Upper lobe of left lung (tissue), 6 donors: ENCODE measurements around the gene PPP1R26. TPM values are rescaled to one million over a fixed set of nuclear protein-coding genes. Genes with fewer than 3 reads are reported as not detected.

ENCODE experiments used
- ATAC-seq, 2 donors: fragments of 200-7000 bp; cut with Tn5 transposase; one replicate each; pipeline ENCODE4 v1.9.1; 2022; ENCODE audit warnings: mild to moderate bottlenecking in 2 of 2, moderate library complexity in 2 of 2; ENCODE audit not compliant: low FRiP score in 2 of 2
- DNase-seq, 2 donors: peaks; one replicate each; pipeline ENCODE4 v3.0.0-alpha.2; 2019 to 2020
- H3K27ac ChIP-seq, 4 donors: fragments of 200-600 bp; sonication (generic); one replicate each; pipeline ENCODE4 v1.5.1; 2016 to 2019
- H3K27me3 ChIP-seq, 4 donors: fragments of 200-600 bp; sonication (generic); one replicate each; pipeline ENCODE4 v1.5.1; 2017 to 2019
- H3K36me3 ChIP-seq, 4 donors: fragments of 200-600 bp; sonication (generic); one replicate each; pipeline ENCODE4 v1.5.1; 2016 to 2019
- H3K4me1 ChIP-seq, 4 donors: fragments of 200-600 bp; sonication (generic); one replicate each; pipeline ENCODE4 v1.5.1; 2018 to 2019
- H3K4me3 ChIP-seq, 4 donors: fragments of 200-600 bp; sonication (generic); one replicate each; pipeline ENCODE4 v1.5.1; 2017 to 2019; ENCODE audit warnings: mild to moderate bottlenecking in 2 of 4, moderate library complexity in 1 of 4
- H3K9me3 ChIP-seq, 4 donors: fragments of 200-600 bp; sonication (generic); one replicate each; pipeline ENCODE4 v1.5.1; 2018 to 2019
- CTCF ChIP-seq, 6 experiments: fragments of 450-650 bp in 4 of 6; fragments of 200-600 bp in 2 of 6; sonication (generic) in 2 of 6; IDR thresholded peaks; one replicate each; pipeline ENCODE4 v1.5.1; 2016 to 2019; ENCODE audit warnings: antibody characterized with exemption in 6 of 6
- EP300 ChIP-seq, 4 donors: sonication (generic); formaldehyde crosslinking; IDR thresholded peaks; one replicate each; pipeline ENCODE4 v1.5.1; 2017; ENCODE audit warnings: antibody characterized with exemption in 4 of 4, control low read depth in 2 of 4
- POLR2A ChIP-seq, 4 donors: fragments of 450-650 bp; IDR thresholded peaks; one replicate each; pipeline ENCODE4 v1.5.1; 2016 to 2017; ENCODE audit warnings: antibody characterized with exemption in 4 of 4, mild to moderate bottlenecking in 2 of 4
- POLR2AphosphoS5 ChIP-seq, 2 donors: sonication (generic); formaldehyde crosslinking; IDR thresholded peaks; one replicate each; pipeline ENCODE4 v1.5.1; 2017; ENCODE audit warnings: antibody characterized with exemption in 2 of 2
- WGBS, 2 donors: methylation state at CpG; one replicate each; pipeline ENCODE4 v1.1.5; 2017 to 2018; 5-methylcytosine and 5-hydroxymethylcytosine counted together
- total RNA-seq, 6 donors: library from RNA; depleted of rRNA in 4 of 6; stranded (reverse); fragments of >200 nt in 4 of 6; gene quantifications; one replicate each; pipeline versions ENCODE4 v1.1.0 to v1.2.1, GENCODE V29; 2016 to 2021
- donor health status: DM: no; HTN: no; CAD: no; lungs with moderate emphysema.
- donor health status: DM: no; HTN: yes; CAD: no; lungs with severe emphysema.

Gene PPP1R26
- total RNA-seq, 6 donors from 2014 or later = 25.6 to 48.6 (median 33.8) TPM

- Histone ChIP-seq H3K9me3 (no peaks in the 10 kb centered on the region), H3K4me3 (no peak overlapping the region), H3K36me3 (peaks cover 6 to 60% (median 51%) of the 10 kb centered on the region in 4 donors), H3K4me1 (no peaks in the 10 kb centered on the region), H3K27me3 (no peaks in the 10 kb centered on the region), H3K27ac (no peak overlapping the region)
- 94 to 96% methylated on average over 17 of the region's 17 CpGs for WGBS, 2 donors
- TF ChIP-seq POLR2AphosphoS5 (IDR thresholded peaks at IDR 0.05) (no peak), CTCF (IDR thresholded peaks at IDR 0.05) (no peak), EP300 (IDR thresholded peaks at IDR 0.05) (no peak), POLR2A (IDR thresholded peaks at IDR 0.05) (no peak)
- ATAC-seq (no peak), DNase-seq (no peak)
Observed at GRCh38 chr9:135488527-135488926, 8.9 kb downstream of the PPP1R26 start.

GRCh38 chr9:135489188-135489906 is 9.8 kb downstream of the PPP1R26 start:
- H3K27ac ChIP-seq = no peak overlapping the region
- DNase-seq (no peak), ATAC-seq (peak in 1 of 2 donors; percentile 24)
- 91 to 93% methylated on average over 12 to 18 of the region's 18 CpGs for WGBS, 2 donors
- no peaks in the 10 kb centered on the region for H3K27me3 ChIP-seq
- no peak for TF ChIP-seq EP300 (IDR thresholded peaks at IDR 0.05)
- TF ChIP-seq POLR2AphosphoS5 (IDR thresholded peaks at IDR 0.05) = no peak
- no peak for TF ChIP-seq CTCF (IDR thresholded peaks at IDR 0.05)
- TF ChIP-seq POLR2A (IDR thresholded peaks at IDR 0.05) = no peak
- H3K36me3 ChIP-seq = peaks cover 6 to 53% (median 43%) of the 10 kb centered on the region in 4 donors
- no peaks in the 10 kb centered on the region for H3K4me1 ChIP-seq
- H3K4me3 ChIP-seq = no peak overlapping the region
- H3K9me3 ChIP-seq = no peaks in the 10 kb centered on the region

- Histone ChIP-seq H3K27ac (no peak overlapping the region), H3K4me1 (no peaks in the 10 kb centered on the region), H3K36me3 (peaks cover 6 to 43% (median 34%) of the 10 kb centered on the region in 4 donors), H3K27me3 (no peaks in the 10 kb centered on the region), H3K4me3 (no peak overlapping the region), H3K9me3 (no peaks in the 10 kb centered on the region)
- peak in 1 of 2 donors; percentile 13 for ATAC-seq
- TF ChIP-seq POLR2AphosphoS5 (IDR thresholded peaks at IDR 0.05) = no peak
- TF ChIP-seq CTCF (IDR thresholded peaks at IDR 0.05) = no peak
- no peak for TF ChIP-seq POLR2A (IDR thresholded peaks at IDR 0.05)
- no peak for TF ChIP-seq EP300 (IDR thresholded peaks at IDR 0.05)
- no peak for DNase-seq
- 92 to 93% methylated on average over 16 of the region's 16 CpGs for WGBS, 2 donors
Observed at GRCh38 chr9:135490166-135490870, 10.7 kb downstream of the PPP1R26 start.

- Histone ChIP-seq H3K4me1 (no peaks in the 10 kb centered on the region), H3K27me3 (no peaks in the 10 kb centered on the region), H3K27ac (no peak overlapping the region), H3K9me3 (no peaks in the 10 kb centered on the region), H3K4me3 (no peak overlapping the region), H3K36me3 (peaks cover 4 to 36% (median 27%) of the 10 kb centered on the region in 4 donors)
- DNase-seq = no peak
- WGBS, 2 donors = 86 to 87% methylated on average over 15 to 18 of the region's 18 CpGs
- ATAC-seq = no peak
- no peak for TF ChIP-seq EP300 (IDR thresholded peaks at IDR 0.05)
- no peak for TF ChIP-seq POLR2A (IDR thresholded peaks at IDR 0.05)
- TF ChIP-seq CTCF (IDR thresholded peaks at IDR 0.05) = no peak
- no peak for TF ChIP-seq POLR2AphosphoS5 (IDR thresholded peaks at IDR 0.05)
Observed at GRCh38 chr9:135490980-135491464, 11.4 kb downstream of the PPP1R26 start.
